ENCODE data around the gene MICAL2. TPM values are rescaled to one million over a fixed set of nuclear protein-coding genes. Genes with fewer than 3 reads are reported as not detected.

MICAL2 gene
- total RNA-seq, 1 donor from 2014 or later, result 104 TPM

- peak; percentile 61 for TF ChIP-seq CTCF (conservative IDR thresholded peaks at IDR 0.05; ENCODE audit: low read depth, low read length)
- DNase-seq (ENCODE audit: low read depth), result no peak
These were observed 11.7 kb downstream of the MICAL2 start for GRCh38 chr11:12122083-12122482.

GRCh38 chr11:12123273-12123672, 12.9 kb downstream of the MICAL2 start:
- no peak for DNase-seq (ENCODE audit: low read depth)
- no peak overlapping the region for H3K4me3 ChIP-seq (ENCODE audit: low read depth, low read length)
- no peak for TF ChIP-seq CTCF (conservative IDR thresholded peaks at IDR 0.05; ENCODE audit: low read depth, low read length)

More at GRCh38 chr11:12122083-12122482, 11.7 kb downstream of the MICAL2 start:
- H3K4me3 ChIP-seq (ENCODE audit: low read depth, low read length), result no peak overlapping the region

GRCh38 chr11:12123799-12124198, 13.4 kb downstream of the MICAL2 start:
- TF ChIP-seq CTCF (conservative IDR thresholded peaks at IDR 0.05; ENCODE audit: low read depth, low read length), result no peak
- H3K4me3 ChIP-seq (ENCODE audit: low read depth, low read length), result no peak overlapping the region
- DNase-seq (ENCODE audit: low read depth), result no peak

- TF ChIP-seq CTCF (conservative IDR thresholded peaks at IDR 0.05; ENCODE audit: low read depth, low read length), result no peak
- DNase-seq (ENCODE audit: low read depth), result no peak
- no peak overlapping the region for H3K4me3 ChIP-seq (ENCODE audit: low read depth, low read length)
These were observed 13.9 kb downstream of the MICAL2 start for GRCh38 chr11:12124306-12124705.

GRCh38 chr11:12125609-12126149, 15.3 kb downstream of the MICAL2 start:
- no peak for DNase-seq (ENCODE audit: low read depth)
- no peak for TF ChIP-seq CTCF (conservative IDR thresholded peaks at IDR 0.05; ENCODE audit: low read depth, low read length)
- H3K4me3 ChIP-seq (ENCODE audit: low read depth, low read length), result no peak overlapping the region

GRCh38 chr11:12126344-12127019, 16.1 kb downstream of the MICAL2 start:
- peak; percentile 18 for TF ChIP-seq CTCF (conservative IDR thresholded peaks at IDR 0.05; ENCODE audit: low read depth, low read length)
- no peak overlapping the region for H3K4me3 ChIP-seq (ENCODE audit: low read depth, low read length)
- DNase-seq (ENCODE audit: low read depth), result peak; percentile 68
